K562 (cell line): Measurements from ENCODE around the gene BBOX1. TPM values are rescaled to one million over a fixed set of nuclear protein-coding genes. Genes with fewer than 3 reads are reported as not detected.

Experiments
- FUS ChIP-seq: fragments of 200-400 bp; formaldehyde crosslinking; optimal IDR thresholded peaks from 2 replicates; pipeline ENCODE3; 2017; ENCODE audit warnings: low read depth, low read length
- polyA plus RNA-seq, 8 experiments: library from polyadenylated mRNA; depleted of rRNA in 4 of 8; stranded (reverse) in 5 of 8; unstranded in 3 of 8; fragments of >200 nt; fragmentation: Nextera tagmentation in 2 of 8; fragmentation: Illumina TruSeq in 1 of 8; extraction: Ambion mirVana in 2 of 8; extraction: Trizol in 1 of 8; gene quantifications; 2 replicates each; pipeline versions ENCODE4 v1.2.1 to v1.2.3, GENCODE V29; 2011 to 2014; ENCODE audit warnings: inconsistent platforms in 1 of 8, missing spikeins in 1 of 8
- total RNA-seq, 7 experiments: library from RNA; depleted of rRNA in 6 of 7; stranded (reverse); fragments of >200 nt in 6 of 7; fragmentation: Illumina TruSeq in 2 of 7; extraction: Trizol in 2 of 7; gene quantifications; 2 replicates each; pipeline versions ENCODE4 v1.2.1 to v1.2.3, GENCODE V29; 2011 to 2021; ENCODE audit warnings: low replicate concordance in 1 of 7
- TF ChIP-seq, protein P1 (sequence below), 2 experiments: fragments of 450-650 bp in 1 of 2; sonication (generic) in 1 of 2; formaldehyde crosslinking in 1 of 2; IDR thresholded peaks; 2 replicates each; pipeline versions ENCODE4 v1.7.1 to v1.9.0; 2016 to 2022; ENCODE audit warnings: inconsistent platforms in 1 of 2, mild to moderate bottlenecking in 1 of 2, missing genetic modification reagents in 1 of 2

The BBOX1 gene
- total and polyA plus RNA-seq, 9 of the 15 experiments (the other 6 are each of a cell fraction or from before 2014, with no cell fraction given) = not detected

DNA sequence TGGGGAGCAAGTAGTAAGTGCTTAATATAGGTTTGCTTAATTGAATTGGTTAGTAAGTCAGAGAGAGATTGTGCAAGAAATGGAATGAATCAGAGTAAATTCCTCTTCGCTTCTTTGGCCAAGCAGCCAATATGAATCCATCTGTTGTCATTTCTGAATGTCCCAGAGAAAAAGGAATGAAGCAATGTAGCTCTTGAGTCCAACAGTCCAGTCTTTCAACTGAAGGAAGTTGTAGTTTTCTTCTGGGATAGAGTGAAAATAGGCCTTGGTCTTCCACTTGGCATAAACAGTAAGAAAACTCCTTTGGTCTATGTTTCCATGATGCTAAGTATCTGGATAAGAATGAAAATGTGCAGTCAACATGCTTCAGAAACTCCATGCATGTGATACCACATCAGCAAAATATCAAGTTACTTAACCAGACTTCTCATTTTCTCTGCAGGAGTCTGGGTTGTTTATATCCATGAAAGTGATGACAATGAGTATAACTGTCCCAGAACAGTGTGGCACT lies 48.5 kb upstream of the BBOX1 start (continued):
- TF ChIP-seq, protein P1, sequence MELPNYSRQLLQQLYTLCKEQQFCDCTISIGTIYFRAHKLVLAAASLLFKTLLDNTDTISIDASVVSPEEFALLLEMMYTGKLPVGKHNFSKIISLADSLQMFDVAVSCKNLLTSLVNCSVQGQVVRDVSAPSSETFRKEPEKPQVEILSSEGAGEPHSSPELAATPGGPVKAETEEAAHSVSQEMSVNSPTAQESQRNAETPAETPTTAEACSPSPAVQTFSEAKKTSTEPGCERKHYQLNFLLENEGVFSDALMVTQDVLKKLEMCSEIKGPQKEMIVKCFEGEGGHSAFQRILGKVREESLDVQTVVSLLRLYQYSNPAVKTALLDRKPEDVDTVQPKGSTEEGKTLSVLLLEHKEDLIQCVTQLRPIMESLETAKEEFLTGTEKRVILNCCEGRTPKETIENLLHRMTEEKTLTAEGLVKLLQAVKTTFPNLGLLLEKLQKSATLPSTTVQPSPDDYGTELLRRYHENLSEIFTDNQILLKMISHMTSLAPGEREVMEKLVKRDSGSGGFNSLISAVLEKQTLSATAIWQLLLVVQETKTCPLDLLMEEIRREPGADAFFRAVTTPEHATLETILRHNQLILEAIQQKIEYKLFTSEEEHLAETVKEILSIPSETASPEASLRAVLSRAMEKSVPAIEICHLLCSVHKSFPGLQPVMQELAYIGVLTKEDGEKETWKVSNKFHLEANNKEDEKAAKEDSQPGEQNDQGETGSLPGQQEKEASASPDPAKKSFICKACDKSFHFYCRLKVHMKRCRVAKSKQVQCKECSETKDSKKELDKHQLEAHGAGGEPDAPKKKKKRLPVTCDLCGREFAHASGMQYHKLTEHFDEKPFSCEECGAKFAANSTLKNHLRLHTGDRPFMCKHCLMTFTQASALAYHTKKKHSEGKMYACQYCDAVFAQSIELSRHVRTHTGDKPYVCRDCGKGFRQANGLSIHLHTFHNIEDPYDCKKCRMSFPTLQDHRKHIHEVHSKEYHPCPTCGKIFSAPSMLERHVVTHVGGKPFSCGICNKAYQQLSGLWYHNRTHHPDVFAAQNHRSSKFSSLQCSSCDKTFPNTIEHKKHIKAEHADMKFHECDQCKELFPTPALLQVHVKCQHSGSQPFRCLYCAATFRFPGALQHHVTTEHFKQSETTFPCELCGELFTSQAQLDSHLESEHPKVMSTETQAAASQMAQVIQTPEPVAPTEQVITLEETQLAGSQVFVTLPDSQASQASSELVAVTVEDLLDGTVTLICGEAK (IDR thresholded peaks at IDR 0.05) = no peak
- TF ChIP-seq, protein P1 (CRISPR knock-in tag; IDR thresholded peaks at IDR 0.05) = no peak
- no peak for TF ChIP-seq FUS
